Osteocyte (in vitro differentiated cells): Measurements from ENCODE around the gene ATG10. TPM values are rescaled to one million over a fixed set of nuclear protein-coding genes. Genes with fewer than 3 reads are reported as not detected.

Experiments
- DNase-seq: peaks from one replicate; pipeline ENCODE4 v3.0.0; 2021; ENCODE audit warnings: mixed read lengths; ENCODE audit not compliant: unreplicated experiment; ENCODE audit errors: extremely low spot score
- H3K27ac Mint-ChIP-seq: one replicate; pipeline ENCODE4 v1.8.0; 2021; ENCODE audit warnings: mild to moderate bottlenecking, mixed read lengths; ENCODE audit not compliant: unreplicated experiment
- H3K27me3 Mint-ChIP-seq: one replicate; pipeline ENCODE4 v1.8.0; 2021; ENCODE audit warnings: mixed read lengths; ENCODE audit not compliant: unreplicated experiment
- H3K36me3 Mint-ChIP-seq: one replicate; pipeline ENCODE4 v1.8.0; 2021; ENCODE audit warnings: mixed read lengths; ENCODE audit not compliant: unreplicated experiment
- H3K4me1 Mint-ChIP-seq: one replicate; pipeline ENCODE4 v1.8.0; 2021; ENCODE audit warnings: mixed read lengths; ENCODE audit not compliant: unreplicated experiment
- H3K4me3 Mint-ChIP-seq: one replicate; pipeline ENCODE4 v1.8.0; 2021; ENCODE audit warnings: mild to moderate bottlenecking, moderate library complexity, mixed read lengths; ENCODE audit not compliant: unreplicated experiment
- H3K9me3 Mint-ChIP-seq: one replicate; pipeline ENCODE4 v1.8.0; 2021; ENCODE audit warnings: mixed read lengths; ENCODE audit not compliant: unreplicated experiment
- CTCF ChIP-seq: fragments of 200-600 bp; sonication (generic); IDR thresholded peaks from 2 replicates; pipeline ENCODE4 v1.5.0; 2021; ENCODE audit warnings: antibody characterized with exemption, mild to moderate bottlenecking, moderate library complexity
- total RNA-seq: library from RNA; stranded (reverse); gene quantifications from 2 replicates; pipeline ENCODE4 v1.2.1, GENCODE V29; 2021

The ATG10 gene
- total RNA-seq, 1 donor from 2014 or later = 8.3 TPM

- TF ChIP-seq CTCF = no peak
- Mint-ChIP-seq H3K9me3 (no peaks in the 10 kb centered on the region), H3K36me3 (no peaks in the 10 kb centered on the region), H3K27ac (no peak overlapping the region), H3K4me1 (no peaks in the 10 kb centered on the region), H3K27me3 (no peaks in the 10 kb centered on the region), H3K4me3 (no peak overlapping the region)
- no peak for DNase-seq
Observed at GRCh38 chr5:82204567-82204966, 232.7 kb downstream of the ATG10 start.

GRCh38 chr5:82205005-82205404 lies 233.2 kb downstream of the ATG10 start:
- H3K36me3 Mint-ChIP-seq = no peaks in the 10 kb centered on the region
- no peaks in the 10 kb centered on the region for H3K9me3 Mint-ChIP-seq
- H3K4me1 Mint-ChIP-seq = no peaks in the 10 kb centered on the region

GRCh38 chr5:82208371-82208770 lies 236.5 kb downstream of the ATG10 start:
- Mint-ChIP-seq H3K4me1 (no peaks in the 10 kb centered on the region), H3K36me3 (no peaks in the 10 kb centered on the region), H3K27me3 (no peaks in the 10 kb centered on the region), H3K27ac (no peak overlapping the region), H3K9me3 (no peaks in the 10 kb centered on the region), H3K4me3 (no peak overlapping the region)
- TF ChIP-seq CTCF = no peak
- DNase-seq = no peak

More at GRCh38 chr5:82205005-82205404, 233.2 kb downstream of the ATG10 start:
- no peak overlapping the region for H3K4me3 Mint-ChIP-seq
- no peaks in the 10 kb centered on the region for H3K27me3 Mint-ChIP-seq
- no peak for TF ChIP-seq CTCF
- no peak for DNase-seq
- no peak overlapping the region for H3K27ac Mint-ChIP-seq

- Mint-ChIP-seq H3K4me3 (no peak overlapping the region), H3K27ac (no peak overlapping the region), H3K9me3 (no peaks in the 10 kb centered on the region), H3K4me1 (no peaks in the 10 kb centered on the region), H3K27me3 (no peaks in the 10 kb centered on the region), H3K36me3 (no peaks in the 10 kb centered on the region)
- no peak for TF ChIP-seq CTCF
- DNase-seq = no peak
Observed at GRCh38 chr5:82211855-82212572, 240.2 kb downstream of the ATG10 start.

GRCh38 chr5:82217917-82218316 lies 246.1 kb downstream of the ATG10 start:
- Mint-ChIP-seq H3K9me3 (no peaks in the 10 kb centered on the region), H3K36me3 (no peaks in the 10 kb centered on the region), H3K4me1 (peaks cover 8% of the 10 kb centered on the region), H3K4me3 (no peak overlapping the region), H3K27ac (no peak overlapping the region), H3K27me3 (no peaks in the 10 kb centered on the region)
- DNase-seq = no peak
- no peak for TF ChIP-seq CTCF
